KOPT-K1 (cell line): ENCODE measurements around the gene CCDC88C.

Source experiments
- H3K27ac ChIP-seq: fragments of 200-600 bp; sonication (generic); 2 replicates; pipeline ENCODE4 v1.5.1; 2016; ENCODE audit warnings: antibody characterized with exemption, mild to moderate bottlenecking, low read depth, low read length; ENCODE audit not compliant: poor library complexity, severe bottlenecking
- H3K36me3 ChIP-seq: fragments of 200-600 bp; sonication (generic); 2 replicates; pipeline ENCODE4 v1.5.1; 2017; ENCODE audit warnings: antibody characterized with exemption, mild to moderate bottlenecking, low read length, moderate library complexity; ENCODE audit not compliant: insufficient read depth
- H3K9me3 ChIP-seq: fragments of 200-600 bp; sonication (generic); 2 replicates; pipeline ENCODE4 v1.5.1; 2017; ENCODE audit warnings: antibody characterized with exemption, low read length, mild to moderate bottlenecking; ENCODE audit not compliant: insufficient read depth, poor library complexity, severe bottlenecking

Gene CCDC88C

DNA sequence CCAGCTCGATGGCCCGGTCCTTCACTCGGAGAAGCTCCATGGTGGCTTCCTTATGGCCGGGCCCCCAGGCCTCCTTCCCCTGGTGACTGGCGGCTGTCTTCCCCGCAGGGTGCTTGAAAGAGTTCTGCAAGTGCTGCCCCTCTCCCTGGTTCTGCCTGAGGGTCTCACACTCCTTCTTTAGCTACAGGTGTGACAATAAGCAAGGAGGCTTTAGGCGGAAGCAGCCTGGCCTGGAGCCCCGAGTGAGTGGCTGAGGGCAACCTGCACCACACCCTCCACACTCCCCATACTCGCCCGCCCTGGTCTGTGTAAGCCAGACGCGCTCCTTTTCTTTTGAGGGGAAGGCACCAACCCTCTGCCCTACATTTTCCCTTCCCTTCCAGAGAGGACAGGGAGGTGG lies 110.6 kb downstream of the CCDC88C start:
- Histone ChIP-seq H3K36me3 (peaks cover 100% of the 10 kb centered on the region), H3K27ac (no peak overlapping the region), H3K9me3 (no peaks in the 10 kb centered on the region)

DNA sequence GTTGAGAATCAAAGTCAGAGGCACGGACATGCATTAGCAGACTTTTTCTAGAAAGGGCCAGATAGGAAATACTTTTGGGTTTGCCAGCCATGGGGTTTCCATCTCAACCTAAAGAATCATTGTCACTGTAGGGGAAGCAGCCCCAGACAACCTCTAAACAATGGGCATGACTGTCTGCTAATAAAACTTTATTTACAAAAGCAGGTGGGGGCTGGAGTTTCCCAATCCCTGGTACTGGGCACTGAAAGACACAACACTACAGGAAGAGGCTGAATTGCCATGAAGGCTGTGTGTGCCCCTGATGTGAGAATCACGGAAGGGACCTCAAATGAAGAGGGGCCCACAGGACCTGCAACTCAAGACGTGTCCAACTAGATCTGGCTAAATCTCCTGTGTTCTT lies 111.1 kb downstream of the CCDC88C start:
- peaks cover 100% of the 10 kb centered on the region for H3K36me3 ChIP-seq
- H3K27ac ChIP-seq: no peak overlapping the region
- no peaks in the 10 kb centered on the region for H3K9me3 ChIP-seq

DNA sequence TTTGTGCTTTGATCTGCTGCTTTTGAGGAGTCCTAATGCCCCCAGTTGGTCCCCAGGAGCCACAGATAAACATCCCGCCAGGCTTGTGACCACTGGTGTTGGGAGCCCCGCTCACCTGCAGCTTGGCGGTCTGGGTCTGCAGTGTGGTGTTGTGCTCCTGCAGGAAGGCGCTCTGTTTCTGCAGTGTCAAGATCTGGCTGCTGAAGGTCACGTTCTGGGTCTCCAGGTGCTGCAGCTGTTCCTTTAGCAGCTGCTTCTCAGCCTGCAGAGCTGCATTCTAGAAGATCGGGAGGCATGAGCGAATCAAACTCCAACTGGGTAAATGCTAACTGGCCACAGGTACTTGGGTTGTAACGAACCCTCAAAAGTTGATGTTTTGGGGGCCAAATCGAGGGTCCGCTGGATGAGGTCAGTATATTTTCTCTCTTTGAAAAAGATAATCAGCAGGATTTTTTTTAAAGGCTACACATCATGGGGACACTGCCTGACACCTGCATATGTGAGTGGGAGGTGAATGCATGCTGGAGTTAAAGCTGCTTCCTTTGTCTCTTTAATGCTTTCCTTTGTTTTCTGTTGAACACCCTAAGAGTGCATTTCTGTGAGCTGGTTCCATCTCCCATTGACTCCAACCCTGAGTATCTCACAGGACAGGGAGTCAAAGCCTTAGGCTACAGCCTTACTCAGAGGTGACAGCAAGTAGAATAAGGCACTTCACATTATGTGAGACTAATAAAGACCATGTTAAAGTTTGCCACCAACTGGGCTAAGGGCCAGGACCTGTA lies 111.8 kb downstream of the CCDC88C start:
- Histone ChIP-seq H3K36me3 (peaks cover 100% of the 10 kb centered on the region), H3K27ac (no peak overlapping the region)

DNA sequence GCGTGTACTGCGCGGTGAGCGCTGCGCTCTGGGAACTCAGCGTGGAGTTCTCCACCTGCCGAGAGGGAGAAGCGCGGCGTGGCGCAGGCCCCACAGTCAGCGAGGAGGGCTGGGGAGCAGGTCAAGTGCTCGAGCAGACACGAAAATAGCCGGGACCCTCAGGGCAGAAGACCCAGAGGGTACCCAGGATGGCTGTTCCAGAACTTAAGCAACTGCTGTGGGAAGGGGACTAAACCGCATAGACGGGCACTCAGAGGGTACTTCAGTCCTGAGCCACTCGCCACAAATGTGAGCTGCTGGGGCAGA lies 113.7 kb downstream of the CCDC88C start:
- no peak overlapping the region for H3K27ac ChIP-seq
- no peaks in the 10 kb centered on the region for H3K9me3 ChIP-seq
- H3K36me3 ChIP-seq: peaks cover 100% of the 10 kb centered on the region

More for the DNA sequence above, 111.8 kb downstream of the CCDC88C start:
- no peaks in the 10 kb centered on the region for H3K9me3 ChIP-seq

DNA sequence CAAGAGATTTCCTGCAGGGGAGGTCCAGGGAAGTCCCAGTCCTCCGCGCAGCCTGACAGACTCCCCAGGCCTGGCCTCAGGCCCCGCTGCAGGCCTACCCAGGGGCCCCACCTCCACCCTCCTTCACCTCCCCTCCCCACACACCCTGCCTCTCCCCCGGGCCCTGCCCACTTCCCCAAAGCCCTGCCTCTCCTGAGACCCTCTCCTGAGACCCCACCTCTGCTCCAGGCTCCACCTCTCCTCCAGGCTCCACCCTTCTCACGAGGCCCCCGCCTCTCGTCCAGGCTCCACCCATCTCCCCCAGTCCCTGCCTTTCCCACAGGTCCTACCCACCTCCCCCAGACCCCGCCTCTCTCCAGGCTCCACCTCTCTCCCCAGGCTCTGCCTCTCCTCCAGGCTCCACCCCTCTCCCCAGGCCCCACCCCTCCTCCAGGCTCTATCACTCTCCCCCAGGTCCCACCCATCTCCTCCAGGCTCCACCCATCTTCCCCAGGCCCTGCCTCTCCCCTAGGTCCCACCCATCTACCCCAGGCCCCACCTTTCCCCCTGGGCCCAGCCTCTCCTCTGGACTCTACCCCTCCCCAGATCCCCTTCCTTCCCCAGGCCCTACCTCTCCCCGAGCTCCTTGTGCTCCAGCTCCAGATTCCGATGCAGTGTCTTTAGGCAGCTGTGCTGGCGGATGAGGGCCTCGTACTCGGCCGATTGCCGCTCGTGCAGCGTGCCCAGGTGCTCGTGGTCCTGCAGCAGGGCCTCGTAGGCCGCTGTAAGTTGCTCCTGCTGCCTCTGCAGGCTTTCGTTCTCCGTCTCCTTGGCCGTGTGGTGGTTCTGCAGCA lies 114.3 kb downstream of the CCDC88C start:
- H3K27ac ChIP-seq: no peak overlapping the region
- no peaks in the 10 kb centered on the region for H3K9me3 ChIP-seq
- peaks cover 100% of the 10 kb centered on the region for H3K36me3 ChIP-seq

DNA sequence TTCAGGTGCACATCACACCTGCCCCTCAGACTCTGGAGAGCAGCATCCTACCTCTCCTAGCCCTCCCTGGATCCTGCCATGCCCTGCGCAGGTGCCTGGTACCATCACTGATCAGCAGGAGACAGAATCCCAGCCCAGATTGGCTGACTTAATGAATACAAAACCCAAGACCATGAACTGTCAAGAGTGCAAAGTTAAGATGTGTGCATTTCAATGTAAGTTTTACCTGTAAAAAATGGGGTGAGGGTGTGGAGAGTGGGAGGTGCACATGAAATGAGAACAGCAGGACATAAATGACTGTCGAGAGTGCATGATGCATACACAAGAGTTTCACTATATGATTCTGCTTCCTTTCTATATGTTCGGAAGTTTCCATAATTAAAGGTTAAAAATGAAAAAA lies 115.2 kb downstream of the CCDC88C start:
- H3K27ac ChIP-seq: no peak overlapping the region
- H3K36me3 ChIP-seq: peaks cover 100% of the 10 kb centered on the region
- H3K9me3 ChIP-seq: no peaks in the 10 kb centered on the region

DNA sequence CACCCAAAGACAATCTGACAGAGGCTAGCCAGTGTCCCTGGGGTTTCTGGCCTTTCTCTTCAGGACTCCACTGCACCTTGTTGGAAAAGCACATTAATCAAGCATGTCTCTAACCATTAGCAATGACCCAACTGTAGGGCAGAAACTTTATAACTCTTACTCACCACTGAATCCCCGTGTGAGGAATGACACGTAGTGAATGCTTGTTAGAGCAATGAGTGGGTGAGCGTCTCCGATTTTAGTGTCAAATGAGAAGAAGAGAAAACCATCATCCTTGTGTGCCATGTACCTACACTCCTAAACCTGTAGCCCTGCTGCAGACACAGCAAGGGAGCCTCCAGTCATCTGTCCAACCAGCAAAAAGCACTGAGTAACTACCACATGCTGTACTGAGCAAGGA lies 116.7 kb downstream of the CCDC88C start:
- Histone ChIP-seq H3K36me3 (peaks cover 100% of the 10 kb centered on the region), H3K27ac (no peak overlapping the region), H3K9me3 (no peaks in the 10 kb centered on the region)

DNA sequence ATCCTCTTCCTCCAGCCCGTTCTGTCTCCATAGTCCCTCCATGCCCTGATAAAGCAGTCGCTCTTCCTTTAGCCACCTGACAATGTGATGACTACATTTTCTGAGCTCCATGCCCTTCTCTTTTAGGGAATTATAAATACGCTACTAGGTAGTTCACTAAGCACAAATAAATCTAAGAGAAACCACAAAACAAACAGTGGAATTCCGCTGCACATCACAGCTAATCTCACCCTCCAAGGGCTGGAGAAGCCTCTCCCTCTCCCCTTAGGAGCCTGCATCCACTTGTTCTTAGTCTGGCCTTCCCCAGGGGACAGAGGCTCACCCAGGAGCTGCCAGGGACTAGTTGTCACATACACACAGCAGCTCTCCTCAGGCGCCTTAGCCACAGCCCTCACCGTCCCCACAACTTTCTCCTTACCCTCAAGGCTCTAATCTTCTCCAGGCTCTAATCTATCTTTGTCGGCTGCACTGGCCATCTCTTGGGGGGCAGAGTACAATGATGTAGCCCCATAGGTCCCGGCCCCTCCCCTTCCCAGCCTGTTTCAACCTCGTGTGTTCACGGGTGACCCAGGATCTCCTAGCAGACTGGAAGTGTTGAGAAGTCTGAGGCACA lies 117.2 kb downstream of the CCDC88C start:
- peaks cover 100% of the 10 kb centered on the region for H3K36me3 ChIP-seq

DNA sequence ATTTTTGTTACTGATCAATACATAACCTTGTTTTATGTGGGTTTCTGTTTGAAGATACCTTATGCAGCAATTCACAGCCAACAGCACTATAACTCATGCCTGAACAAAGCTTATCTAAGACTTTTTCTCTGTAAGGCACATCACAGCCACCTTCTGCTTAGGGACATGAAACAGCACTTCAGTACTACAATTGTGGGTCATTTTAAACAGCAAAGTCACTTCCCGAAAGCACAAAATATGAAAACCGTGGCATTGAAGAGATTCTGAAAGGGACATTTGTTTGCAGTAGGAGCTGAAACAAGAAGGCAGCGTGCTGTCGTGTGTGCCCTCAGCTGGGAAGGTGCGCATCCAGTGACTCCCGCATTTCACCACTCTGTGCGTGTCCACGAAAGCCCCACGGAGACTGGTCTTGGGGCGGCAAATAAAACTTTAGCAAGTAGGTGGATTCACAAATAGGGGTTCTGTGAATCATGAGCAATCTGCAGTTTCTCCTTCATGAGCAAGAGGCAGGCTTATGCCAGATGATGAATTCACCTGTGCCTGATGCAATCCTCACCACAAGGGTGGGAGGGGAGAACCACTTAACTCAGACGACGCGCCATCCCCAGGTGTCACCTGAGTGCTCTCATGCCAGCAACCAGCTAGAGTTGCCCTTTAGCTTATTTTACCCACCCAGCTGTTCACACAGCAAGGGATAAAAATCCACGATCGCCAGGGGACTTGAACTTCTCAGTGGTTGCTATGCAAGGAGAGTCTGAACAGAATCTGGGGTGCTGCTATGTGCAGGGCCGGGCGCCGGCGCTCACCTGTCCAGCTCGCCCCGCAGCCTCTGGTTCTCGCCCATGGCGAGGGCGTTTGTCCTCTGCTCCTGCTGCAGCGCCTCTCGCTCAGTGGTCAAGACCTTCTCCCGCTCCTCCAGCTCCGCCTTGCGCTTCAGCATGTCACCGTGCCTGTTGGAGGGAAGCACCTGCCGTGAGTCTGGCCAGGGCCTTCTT lies 118.2 kb downstream of the CCDC88C start:
- Histone ChIP-seq H3K9me3 (no peaks in the 10 kb centered on the region), H3K27ac (no peak overlapping the region), H3K36me3 (peaks cover 100% of the 10 kb centered on the region)

More for the DNA sequence above, 117.2 kb downstream of the CCDC88C start:
- Histone ChIP-seq H3K9me3 (no peaks in the 10 kb centered on the region), H3K27ac (no peak overlapping the region)

DNA sequence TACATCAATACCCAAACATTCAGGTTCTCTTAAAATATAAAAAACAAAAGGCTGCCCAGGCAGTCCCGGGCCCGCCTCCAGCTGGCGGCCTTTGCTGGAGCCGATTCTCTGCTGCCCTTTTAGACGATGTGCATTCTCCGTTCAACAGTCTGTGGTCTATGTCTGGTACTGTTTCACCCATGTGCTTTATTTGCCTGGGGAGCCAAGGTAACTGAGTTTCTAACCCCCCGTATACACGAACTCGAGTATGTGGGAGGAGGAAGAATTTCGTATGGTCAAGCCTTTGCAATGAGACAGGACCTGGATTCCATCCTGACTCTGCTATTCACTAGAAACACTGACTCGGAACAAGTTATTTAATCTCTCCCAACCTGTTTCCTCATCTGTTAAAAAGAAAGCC lies 119.0 kb downstream of the CCDC88C start:
- no peaks in the 10 kb centered on the region for H3K9me3 ChIP-seq
- peaks cover 100% of the 10 kb centered on the region for H3K36me3 ChIP-seq
- no peak overlapping the region for H3K27ac ChIP-seq

DNA sequence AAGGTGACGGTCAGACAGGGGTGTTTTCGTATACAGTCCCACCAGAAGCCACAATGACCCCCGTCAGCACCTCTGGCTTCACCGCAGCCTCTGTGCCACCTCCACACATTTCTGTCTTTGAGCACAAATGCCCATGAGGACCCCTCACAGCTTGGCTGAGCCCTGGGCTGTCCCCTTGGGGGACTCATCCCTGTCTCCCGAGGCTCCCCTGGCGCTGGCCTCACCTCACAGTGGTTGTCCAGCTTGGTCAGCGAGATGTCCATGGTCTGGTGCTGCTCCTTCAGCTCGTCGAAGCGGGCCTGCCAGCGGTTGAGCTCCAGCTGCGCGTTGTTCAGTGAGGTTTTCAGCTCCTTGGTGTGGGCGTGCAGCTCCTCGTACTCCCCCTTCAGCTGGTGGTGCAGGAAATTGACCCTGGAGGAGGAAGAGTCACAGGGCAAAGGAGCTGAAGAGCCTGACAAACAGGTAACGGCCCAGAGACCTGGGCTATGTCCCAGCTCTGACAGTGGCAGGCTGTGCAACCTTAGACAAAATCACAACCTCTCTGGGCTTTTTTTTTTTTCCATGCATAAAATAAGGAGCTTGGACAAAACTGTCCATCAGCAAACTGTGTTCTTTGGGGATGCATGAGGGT lies 120.4 kb downstream of the CCDC88C start:
- H3K9me3 ChIP-seq: no peaks in the 10 kb centered on the region
- H3K27ac ChIP-seq: no peak overlapping the region
- peaks cover 100% of the 10 kb centered on the region for H3K36me3 ChIP-seq

DNA sequence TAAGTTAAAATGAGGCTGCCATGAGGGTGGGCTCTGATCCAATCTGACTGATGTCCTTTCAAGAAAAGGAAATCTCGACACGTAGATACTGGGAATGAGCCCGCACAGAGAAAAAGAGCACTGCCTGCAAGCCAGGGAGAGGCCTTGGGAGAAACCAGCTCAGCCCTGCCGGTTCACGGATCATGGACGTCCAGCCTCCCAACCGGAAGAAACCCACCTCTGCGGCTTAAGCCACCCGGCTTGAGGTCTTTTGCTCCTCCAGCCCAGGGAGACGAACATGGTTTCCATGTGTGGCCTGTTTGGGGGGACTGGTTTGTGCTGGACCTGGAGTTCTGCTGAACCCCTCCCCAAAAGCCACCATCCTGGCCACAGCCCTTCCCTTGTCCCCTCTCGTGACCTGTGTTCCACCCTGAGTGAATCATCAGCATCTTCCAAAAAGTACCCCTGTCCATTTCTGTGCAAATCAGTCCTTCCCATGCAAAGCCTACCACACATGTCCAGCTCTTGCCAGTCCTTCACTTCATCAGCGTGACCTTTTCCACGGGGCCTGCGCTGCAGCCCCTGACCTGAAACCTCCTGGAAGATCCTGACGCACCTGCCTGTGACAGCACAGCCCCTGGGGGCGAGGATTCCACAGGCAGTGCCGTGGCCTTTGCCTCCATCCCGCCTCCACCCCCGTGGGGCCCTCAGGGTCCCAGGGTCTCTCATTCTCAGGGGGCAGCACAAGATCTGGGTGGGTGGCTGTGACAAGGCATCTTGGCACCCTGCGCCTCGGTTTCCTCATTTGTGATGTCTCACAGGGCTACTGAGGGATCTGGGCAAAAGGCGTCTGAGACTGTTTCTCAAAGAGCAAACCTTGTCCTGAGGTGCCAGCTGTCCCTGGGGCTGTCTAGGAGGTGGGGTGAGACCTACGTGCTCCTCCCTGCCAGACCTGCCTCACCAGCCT lies 121.5 kb downstream of the CCDC88C start:
- Histone ChIP-seq H3K27ac (no peak overlapping the region), H3K9me3 (no peaks in the 10 kb centered on the region), H3K36me3 (peaks cover 100% of the 10 kb centered on the region)

DNA sequence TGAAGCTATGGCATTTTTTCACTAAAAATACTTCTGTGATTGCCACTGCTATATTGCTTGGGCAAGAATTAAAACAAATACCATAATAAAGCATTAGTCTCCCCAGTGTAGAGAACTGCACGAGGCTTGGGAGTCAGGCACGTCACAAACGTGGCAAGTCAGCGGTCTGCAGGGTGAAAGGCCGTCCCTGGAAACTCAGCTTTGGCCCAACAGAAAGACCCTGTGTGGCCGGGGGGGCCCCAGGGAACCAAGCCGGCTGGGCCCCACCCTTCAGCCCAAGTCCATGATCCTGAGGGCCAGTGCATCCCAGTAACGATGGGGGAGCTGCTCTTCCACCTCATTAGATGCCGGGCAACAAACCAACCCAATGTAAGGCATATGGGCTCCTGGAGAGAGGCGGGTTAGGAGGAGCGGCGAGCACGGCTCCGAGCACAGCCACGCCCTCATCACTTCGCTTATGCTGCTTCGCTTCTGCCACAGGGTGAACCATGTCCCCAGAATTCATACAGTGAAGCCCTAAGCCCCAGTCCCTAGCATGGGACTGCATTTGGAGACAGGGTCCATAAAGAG lies 122.3 kb downstream of the CCDC88C start:
- H3K9me3 ChIP-seq: no peaks in the 10 kb centered on the region
- peaks cover 100% of the 10 kb centered on the region for H3K36me3 ChIP-seq
- H3K27ac ChIP-seq: no peak overlapping the region
